OCI-LY3 (cell line): ENCODE measurements around the gene ASPSCR1.

ENCODE experiments used
- H2AFZ ChIP-seq: fragments of 200-600, 300-600 bp; shearing (Covaris generic); 2 replicates; pipeline ENCODE4 v1.6.0; 2014; ENCODE audit warnings: antibody characterized with exemption, low read depth, low read length
- H3K27ac ChIP-seq: fragments of 200-600, 300-600 bp; sonication (generic); 2 replicates; pipeline ENCODE4 v1.5.1; 2014; ENCODE audit warnings: mild to moderate bottlenecking, low read length, moderate library complexity, mixed read lengths
- H3K27me3 ChIP-seq: fragments of 200-600, 300-600 bp; sonication (generic); 2 replicates; pipeline ENCODE4 v1.6.1; 2014; ENCODE audit warnings: low read depth, low read length, mixed read lengths
- H3K36me3 ChIP-seq: fragments of 200-600, 300-600 bp; sonication (generic); replicated peaks from 2 replicates; pipeline ENCODE3; 2014; ENCODE audit warnings: low read depth, low read length, mixed read lengths
- H3K4me1 ChIP-seq: fragments of 300-600, 200-600 bp; sonication (generic); 2 replicates; pipeline ENCODE4 v1.6.1; 2014; ENCODE audit warnings: low read length, mixed read lengths
- H3K4me2 ChIP-seq: fragments of 200-600, 300-600 bp; sonication (generic); 2 replicates; pipeline ENCODE4 v1.6.1; 2014; ENCODE audit warnings: low read length, mixed read lengths
- H3K4me3 ChIP-seq: fragments of 300-600, 200-600 bp; sonication (generic); 2 replicates; pipeline ENCODE4 v1.5.1; 2014; ENCODE audit warnings: antibody characterized with exemption, mild to moderate bottlenecking, low read length, moderate library complexity
- H3K79me2 ChIP-seq: fragments of 300-600, 200-600 bp; shearing (Covaris generic); 2 replicates; pipeline ENCODE4 v1.6.1; 2014; ENCODE audit warnings: mild to moderate bottlenecking, low read length, mixed read lengths
- H3K9ac ChIP-seq: fragments of 300-600, 200-600 bp; shearing (Covaris generic); 2 replicates; pipeline ENCODE4 v1.6.0; 2014; ENCODE audit warnings: mild to moderate bottlenecking, low read length, moderate library complexity
- H3K9me3 ChIP-seq: fragments of 200-600, 300-600 bp; shearing (Covaris generic); 2 replicates; pipeline ENCODE4 v1.6.1; 2014; ENCODE audit warnings: low read length, mixed read lengths; ENCODE audit not compliant: insufficient read depth
- H4K20me1 ChIP-seq: fragments of 200-600, 300-600 bp; sonication (generic); 2 replicates; pipeline ENCODE4 v1.6.1; 2016; ENCODE audit warnings: low read length, mixed read lengths; ENCODE audit not compliant: insufficient read depth
- CTCF ChIP-seq: fragments of 200-600, 300-600 bp; sonication (generic); IDR thresholded peaks from 2 replicates; pipeline ENCODE4 v1.5.1; 2014; ENCODE audit warnings: antibody characterized with exemption, low read length, low read depth
- EZH2phosphoT487 ChIP-seq: fragments of 200-600 bp; shearing (Covaris generic); IDR thresholded peaks from 2 replicates; pipeline ENCODE4 v1.6.1; 2018; ENCODE audit warnings: antibody characterized with exemption, mixed run types, low read depth

ASPSCR1 gene

GRCh38 chr17:82013772-82014321, 36.4 kb downstream of the ASPSCR1 start:
- H3K4me3 ChIP-seq: no peak overlapping the region
- no peaks in the 10 kb centered on the region for H3K27me3 ChIP-seq
- no peaks in the 10 kb centered on the region for H4K20me1 ChIP-seq
- H3K4me2 ChIP-seq: no peak overlapping the region
- TF ChIP-seq CTCF (no peak), EZH2phosphoT487 (no peak)
- H3K27ac ChIP-seq: no peak overlapping the region
- H3K79me2 ChIP-seq: no peaks in the 10 kb centered on the region
- no peak overlapping the region for H3K9ac ChIP-seq
- 0 out of 2 replicates have a peak, but pooled peaks cover 3% of the 10 kb centered on the region for H3K4me1 ChIP-seq
- H3K9me3 ChIP-seq: no peaks in the 10 kb centered on the region
- H3K36me3 ChIP-seq: no peaks in the 10 kb centered on the region
- no peak overlapping the region for H2AFZ ChIP-seq

- Histone ChIP-seq H3K27me3 (no peaks in the 10 kb centered on the region), H3K9ac (no peak overlapping the region), H3K9me3 (no peaks in the 10 kb centered on the region), H3K4me3 (no peak overlapping the region), H2AFZ (no peak overlapping the region), H3K79me2 (no peaks in the 10 kb centered on the region), H3K27ac (no peak overlapping the region), H3K4me2 (no peak overlapping the region), H3K4me1 (0 out of 2 replicates have a peak, but pooled peaks cover 3% of the 10 kb centered on the region), H4K20me1 (no peaks in the 10 kb centered on the region), H3K36me3 (no peaks in the 10 kb centered on the region)
- TF ChIP-seq EZH2phosphoT487: no peak
- TF ChIP-seq CTCF: no peak
These were observed 37.0 kb downstream of the ASPSCR1 start for GRCh38 chr17:82014432-82014831.

- TF ChIP-seq EZH2phosphoT487 (no peak), CTCF (no peak)
- H3K27me3 ChIP-seq: no peaks in the 10 kb centered on the region
- H3K9me3 ChIP-seq: no peaks in the 10 kb centered on the region
- H2AFZ ChIP-seq: no peak overlapping the region
- no peak overlapping the region for H3K9ac ChIP-seq
- no peak overlapping the region for H3K4me3 ChIP-seq
- H3K4me2 ChIP-seq: no peak overlapping the region
- no peaks in the 10 kb centered on the region for H3K79me2 ChIP-seq
- H3K36me3 ChIP-seq: no peaks in the 10 kb centered on the region
- H3K27ac ChIP-seq: no peak overlapping the region
- H4K20me1 ChIP-seq: no peaks in the 10 kb centered on the region
- H3K4me1 ChIP-seq: 0 out of 2 replicates have a peak, but pooled peaks cover 3% of the 10 kb centered on the region
These were observed 37.5 kb downstream of the ASPSCR1 start for GRCh38 chr17:82014971-82015310.

- Histone ChIP-seq H2AFZ (no peak overlapping the region), H3K4me1 (0 out of 2 replicates have a peak, but pooled peaks cover 3% of the 10 kb centered on the region), H3K36me3 (no peaks in the 10 kb centered on the region), H3K4me2 (no peak overlapping the region), H3K4me3 (no peak overlapping the region), H3K27me3 (no peaks in the 10 kb centered on the region), H4K20me1 (peaks cover 4% of the 10 kb centered on the region; the same call in 1 of the 2 replicates), H3K9me3 (no peaks in the 10 kb centered on the region), H3K27ac (no peak overlapping the region), H3K79me2 (no peaks in the 10 kb centered on the region), H3K9ac (no peak overlapping the region)
- TF ChIP-seq EZH2phosphoT487: no peak
- TF ChIP-seq CTCF: no peak
These were observed 38.0 kb downstream of the ASPSCR1 start for GRCh38 chr17:82015311-82015971.
